B cell (primary cell): ENCODE measurements around the gene MUS81. TPM values are rescaled to one million over a fixed set of nuclear protein-coding genes. Genes with fewer than 3 reads are reported as not detected.

Experiments
- ATAC-seq: fragments of 200-7000 bp; cut with Tn5 transposase; one replicate; pipeline ENCODE4 v1.10.0; 2021; ENCODE audit warnings: low read depth, mild to moderate bottlenecking, moderate number of reproducible peaks, moderate library complexity
- CTCF ChIA-PET: fragments of 350-600 bp; sonication (Branson Sonifier 250); formaldehyde crosslinking; loops from one replicate; lab custom pipeline; 2021; ENCODE audit warnings: antibody characterized with exemption, inconsistent platforms; lab: Charles Lee
- POLR2A ChIA-PET: fragments of 350-600 bp; sonication (Branson Sonifier 250); formaldehyde crosslinking; loops from one replicate; lab custom pipeline; 2021; ENCODE audit warnings: antibody characterized with exemption; lab: Charles Lee
- DNase-seq: peaks from one replicate; pipeline ENCODE4 v3.0.0; 2013
- H2AFZ ChIP-seq: 2 replicates; pipeline ENCODE4 v1.6.1; 2012; ENCODE audit warnings: mild to moderate bottlenecking, low read depth, low read length; ENCODE audit not compliant: insufficient read depth, poor library complexity, severe bottlenecking
- H3K27ac ChIP-seq, 2 donors: 1 replicate in 1 of 2; 2 replicates in 1 of 2; pipeline ENCODE4 v1.5.1; 2012 to 2013; ENCODE audit warnings: low read length in 2 of 2, mild to moderate bottlenecking in 2 of 2, moderate library complexity in 1 of 2
- H3K27me3 ChIP-seq, 4 experiments: fragments of 200-600 bp in 1 of 4; sonication (generic) in 1 of 4; replicated peaks in 1 of 4; 1 replicate in 2 of 4; 2 replicates in 2 of 4; pipeline versions ENCODE4 v1.6.1 to v1.7.0; 2013 to 2016; ENCODE audit warnings: low read length in 3 of 4, mild to moderate bottlenecking in 2 of 4, mixed read lengths in 1 of 4, moderate library complexity in 1 of 4; ENCODE audit not compliant: insufficient read depth in 4 of 4, control insufficient read depth in 3 of 4; ENCODE audit errors: control extremely low read depth in 1 of 4
- H3K36me3 ChIP-seq, 2 experiments: replicated peaks in 1 of 2; 1 replicate in 1 of 2; 2 replicates in 1 of 2; pipeline versions ENCODE4 v1.6.1 to v1.7.1; 2013; ENCODE audit warnings: low read length in 1 of 2; ENCODE audit not compliant: insufficient read depth in 2 of 2, control insufficient read depth in 1 of 2; ENCODE audit errors: control extremely low read depth in 1 of 2, extremely low read depth in 1 of 2
- H3K4me1 ChIP-seq, 2 donors: fragments of 200-600 bp in 1 of 2; sonication (generic) in 1 of 2; 1 replicate in 1 of 2; 2 replicates in 1 of 2; pipeline versions ENCODE4 v1.5.1 to v1.6.1; 2013 to 2017; ENCODE audit warnings: low read length in 2 of 2; ENCODE audit not compliant: control insufficient read depth in 2 of 2, insufficient read depth in 2 of 2
- H3K4me2 ChIP-seq: replicated peaks from 2 replicates; pipeline ENCODE3; 2012; ENCODE audit warnings: mild to moderate bottlenecking, low read depth, low read length; ENCODE audit not compliant: poor library complexity, severe bottlenecking
- H3K4me3 ChIP-seq, 5 experiments: fragments of 200-600 bp in 1 of 5; sonication (generic) in 1 of 5; 1 replicate in 3 of 5; 2 replicates in 2 of 5; pipeline versions ENCODE4 v1.5.1 to v1.7.0; 2011 to 2016; ENCODE audit warnings: low read length in 4 of 5, mild to moderate bottlenecking in 4 of 5, low read depth in 2 of 5, control low read depth in 1 of 5, moderate library complexity in 1 of 5; ENCODE audit not compliant: insufficient read depth in 1 of 5; ENCODE audit errors: control extremely low read depth in 1 of 5, extremely low read depth in 1 of 5
- H3K79me2 ChIP-seq: fragments of 200-600 bp; sonication (generic); one replicate; pipeline ENCODE4 v1.6.0; 2016; ENCODE audit warnings: low read length; ENCODE audit not compliant: control insufficient read depth, insufficient read depth
- H3K9ac ChIP-seq: fragments of 200-600 bp; sonication (generic); 2 replicates; pipeline ENCODE4 v1.6.1; 2017; ENCODE audit warnings: mild to moderate bottlenecking, low read length, moderate library complexity
- H3K9me3 ChIP-seq, 3 donors: one replicate each; pipeline versions ENCODE4 v1.6.1 to v1.7.1; 2013; ENCODE audit warnings: low read length in 2 of 3; ENCODE audit not compliant: control insufficient read depth in 2 of 3, insufficient read depth in 1 of 3; ENCODE audit errors: control extremely low read depth in 1 of 3
- H4K20me1 ChIP-seq: 2 replicates; pipeline ENCODE4 v1.6.0; 2012; ENCODE audit warnings: mild to moderate bottlenecking, low read length; ENCODE audit not compliant: insufficient read depth, control insufficient read depth, poor library complexity, severe bottlenecking
- H3K27ac Mint-ChIP-seq: one replicate; pipeline ENCODE4 v1.8.0; 2021; ENCODE audit warnings: mixed read lengths
- H3K27me3 Mint-ChIP-seq: one replicate; pipeline ENCODE4 v1.8.0; 2021; ENCODE audit warnings: mixed read lengths
- H3K4me1 Mint-ChIP-seq: one replicate; pipeline ENCODE4 v1.8.0; 2021; ENCODE audit warnings: mixed read lengths
- H3K4me3 Mint-ChIP-seq: one replicate; pipeline ENCODE4 v1.8.0; 2021; ENCODE audit warnings: mixed read lengths
- H3K9me3 Mint-ChIP-seq: one replicate; pipeline ENCODE4 v1.8.0; 2022; ENCODE audit warnings: mixed read lengths; ENCODE audit not compliant: insufficient read depth
- EZH2 ChIP-seq: IDR thresholded peaks from 2 replicates; pipeline ENCODE4 v1.6.1; 2012; ENCODE audit warnings: borderline replicate concordance, low read depth, mild to moderate bottlenecking, moderate library complexity, low read length; ENCODE audit not compliant: insufficient read depth, poor library complexity, severe bottlenecking
- whole genome bisulfite sequencing: methylation state at CpG from one replicate; pipeline ENCODE4 v1.1.5; 2013; ENCODE audit warnings: missing lambda C conversion rate; ENCODE audit not compliant: insufficient coverage; 5-methylcytosine and 5-hydroxymethylcytosine counted together
- intact Hi-C: fragments of 100-400 bp; cut with micrococcal nuclease; formaldehyde crosslinking; loops from one replicate; pipeline ENCODE4 v1.10.0; 2022
- polyA plus RNA-seq: library from polyadenylated mRNA; depleted of rRNA; stranded (reverse); fragments of >200 nt; gene quantifications from 2 replicates; pipeline ENCODE4 v1.2.3, GENCODE V29; 2012
- total RNA-seq, 2 donors: library from RNA; stranded (reverse); fragments of 120-200 nt in 1 of 2; gene quantifications; 1 replicate in 1 of 2; 2 replicates in 1 of 2; pipeline versions ENCODE4 v1.2.3 to v1.2.4, GENCODE V29; 2013 to 2022
- TF ChIP-seq, protein P1 (sequence below): fragments of 200-600 bp; IDR thresholded peaks from one replicate; pipeline ENCODE4 v1.8.0; 2022; ENCODE audit warnings: antibody characterized with exemption, mild to moderate bottlenecking

Gene MUS81
- total and polyA plus RNA-seq, 2 donors (not counting 1 experiment from before 2014, with no cell fraction given) = 74.5 to 134 TPM

DNA sequence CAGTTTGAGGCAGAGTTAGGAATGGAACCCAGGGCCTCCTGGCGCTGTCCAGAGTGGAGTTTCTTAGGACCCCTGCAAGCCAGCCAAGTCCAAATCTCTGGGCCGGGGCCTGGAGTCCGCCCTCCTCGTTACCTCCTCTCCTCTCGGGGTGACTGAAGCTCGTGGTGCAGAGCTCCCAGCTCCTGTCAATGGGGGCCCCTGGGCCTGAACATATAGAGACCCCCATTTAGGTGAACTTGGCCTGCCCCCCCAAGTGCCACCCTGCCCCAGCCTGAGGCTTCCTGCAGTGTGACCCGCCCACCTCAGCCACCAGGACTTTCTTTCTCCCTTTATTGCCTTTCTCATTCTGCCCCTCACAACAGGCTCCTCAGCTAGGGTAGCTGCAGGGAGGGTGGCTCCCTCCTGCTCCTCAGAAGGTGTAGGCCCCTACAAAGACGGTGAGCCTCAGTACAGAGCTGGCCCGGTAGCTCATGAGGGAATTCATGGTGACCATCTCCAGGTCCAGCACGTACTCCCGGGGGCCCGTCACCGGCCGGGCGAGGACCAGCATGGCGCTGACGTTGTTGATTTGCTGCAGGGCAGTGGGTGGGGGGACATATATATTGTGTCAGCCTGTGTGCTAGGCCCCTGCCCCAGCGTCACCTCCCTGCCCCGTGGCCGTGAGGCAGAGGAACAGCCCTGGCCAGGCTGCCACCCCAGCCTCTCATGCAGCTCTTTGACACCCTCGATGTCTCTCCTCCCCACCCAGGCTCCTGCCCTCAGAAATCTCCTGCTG lies 6.5 kb downstream of the MUS81 start:
- TF ChIP-seq, protein P1, sequence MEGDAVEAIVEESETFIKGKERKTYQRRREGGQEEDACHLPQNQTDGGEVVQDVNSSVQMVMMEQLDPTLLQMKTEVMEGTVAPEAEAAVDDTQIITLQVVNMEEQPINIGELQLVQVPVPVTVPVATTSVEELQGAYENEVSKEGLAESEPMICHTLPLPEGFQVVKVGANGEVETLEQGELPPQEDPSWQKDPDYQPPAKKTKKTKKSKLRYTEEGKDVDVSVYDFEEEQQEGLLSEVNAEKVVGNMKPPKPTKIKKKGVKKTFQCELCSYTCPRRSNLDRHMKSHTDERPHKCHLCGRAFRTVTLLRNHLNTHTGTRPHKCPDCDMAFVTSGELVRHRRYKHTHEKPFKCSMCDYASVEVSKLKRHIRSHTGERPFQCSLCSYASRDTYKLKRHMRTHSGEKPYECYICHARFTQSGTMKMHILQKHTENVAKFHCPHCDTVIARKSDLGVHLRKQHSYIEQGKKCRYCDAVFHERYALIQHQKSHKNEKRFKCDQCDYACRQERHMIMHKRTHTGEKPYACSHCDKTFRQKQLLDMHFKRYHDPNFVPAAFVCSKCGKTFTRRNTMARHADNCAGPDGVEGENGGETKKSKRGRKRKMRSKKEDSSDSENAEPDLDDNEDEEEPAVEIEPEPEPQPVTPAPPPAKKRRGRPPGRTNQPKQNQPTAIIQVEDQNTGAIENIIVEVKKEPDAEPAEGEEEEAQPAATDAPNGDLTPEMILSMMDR = no peak
- Histone ChIP-seq H3K9me3 (no peaks in the 10 kb centered on the region), H3K36me3 (peaks cover 0 to 47% of the 10 kb centered on the region in 2 experiments), H4K20me1 (peaks cover 32% of the 10 kb centered on the region), H3K4me2 (no peak overlapping the region), H2AFZ (no peak overlapping the region), H3K79me2 (peaks cover 19% of the 10 kb centered on the region), H3K9ac (no peak overlapping the region), H3K4me3 (no peak overlapping the region), H3K4me1 (peaks cover 7 to 19% of the 10 kb centered on the region in 2 donors), H3K27me3 (no peaks in the 10 kb centered on the region), H3K27ac (no peak overlapping the region)
- DNase-seq (no peak), ATAC-seq (no peak)
- H3K4me1 Mint-ChIP-seq = peaks cover 18% of the 10 kb centered on the region
- intact Hi-C loops = no loop called here
- H3K4me3 Mint-ChIP-seq = no peak overlapping the region
- 96% methylated on average over 10 of the region's 21 CpGs for WGBS
- CTCF ChIA-PET = interaction anchor here (0.7 to 7.0 kb wide), 2 partner anchors 21 to 97 kb away, joined by 6 to 65 read pairs; partner anchors contain the start of genes CCDC85B and FIBP
- POLR2A ChIA-PET = interaction anchor here (0.6 kb wide), 2 partner anchors 14 to 769 kb away, joined by 3 to 4 read pairs; no protein-coding TSS in a partner anchor
- no peaks in the 10 kb centered on the region for H3K27me3 Mint-ChIP-seq
- H3K9me3 Mint-ChIP-seq = no peaks in the 10 kb centered on the region
- no peak overlapping the region for H3K27ac Mint-ChIP-seq

- TF ChIP-seq, protein P1 = no peak
- TF ChIP-seq EZH2 = no peak
- Histone ChIP-seq H3K9ac (no peak overlapping the region), H3K9me3 (no peaks in the 10 kb centered on the region), H3K79me2 (peaks cover 11% of the 10 kb centered on the region), H4K20me1 (peaks cover 24% of the 10 kb centered on the region), H3K4me1 (peaks cover 7 to 14% of the 10 kb centered on the region in 2 donors), H3K4me3 (no peak overlapping the region), H2AFZ (no peak overlapping the region), H3K27ac (no peak overlapping the region), H3K4me2 (no peak overlapping the region), H3K27me3 (no peaks in the 10 kb centered on the region), H3K36me3 (peaks cover 0 to 40% of the 10 kb centered on the region in 2 experiments)
- H3K4me1 Mint-ChIP-seq = peaks cover 20% of the 10 kb centered on the region
- ChIA-PET CTCF (interaction anchor here (1.3 to 7.0 kb wide), 2 partner anchors 15 to 20 kb away, joined by 6 to 65 read pairs; partner anchors contain the start of genes CCDC85B and FIBP), POLR2A (interaction anchor here (0.6 kb wide), 1 partner anchor 768 kb away, joined by 4 read pairs; no protein-coding TSS in a partner anchor)
- no peak overlapping the region for H3K4me3 Mint-ChIP-seq
- no peaks in the 10 kb centered on the region for H3K9me3 Mint-ChIP-seq
- H3K27ac Mint-ChIP-seq = no peak overlapping the region
- DNase-seq (no peak), ATAC-seq (no peak)
- intact Hi-C loops = no loop called here
- no peaks in the 10 kb centered on the region for H3K27me3 Mint-ChIP-seq
- 89% methylated on average over 17 of the region's 29 CpGs for WGBS
These were observed 7.2 kb downstream of the MUS81 start for GRCh38 chr11:65867284-65868071.
